HEK293 (cell line): ENCODE results near the gene CFI.

Experiments used
- CTCF ChIA-PET: fragments of 350-600 bp; formaldehyde crosslinking; extraction: SDS; loops from one replicate; lab custom pipeline; 2021; ENCODE audit warnings: antibody characterized with exemption; lab: Yijun Ruan, JAX
- POLR2A ChIA-PET: fragments of 300-600 bp; formaldehyde crosslinking; extraction: SDS; loops from one replicate; lab custom pipeline; 2020; ENCODE audit warnings: antibody characterized with exemption, inconsistent platforms; lab: Yijun Ruan, JAX
- H3K27ac ChIP-seq: fragments of 200-500 bp; sonication (Bioruptor generic); 2 replicates; pipeline ENCODE4 v1.5.1; 2014; ENCODE audit warnings: low read depth, low read length, control low read depth, inconsistent platforms; ENCODE audit errors: extremely low read depth
- H3K36me3 ChIP-seq, 2 experiments: fragments of 200-500 bp in 1 of 2; sonication (Bioruptor generic) in 1 of 2; 1 replicate in 1 of 2; 2 replicates in 1 of 2; pipeline ENCODE4 v1.5.1; 2014 to 2017; ENCODE audit warnings: inconsistent platforms in 2 of 2, low read length in 2 of 2; ENCODE audit not compliant: control insufficient read depth in 2 of 2, insufficient read depth in 1 of 2
- H3K4me1 ChIP-seq: fragments of 200-500 bp; sonication (Bioruptor generic); 2 replicates; pipeline ENCODE4 v1.5.1; 2014; ENCODE audit warnings: mild to moderate bottlenecking, low read length, inconsistent platforms; ENCODE audit not compliant: control insufficient read depth, insufficient read depth
- H3K4me3 ChIP-seq: 2 replicates; pipeline ENCODE4 v1.5.1; 2011; ENCODE audit warnings: low read depth, mild to moderate bottlenecking, control low read depth, low read length, moderate library complexity
- H3K9me3 ChIP-seq: fragments of 200-500 bp; sonication (Bioruptor generic); 2 replicates; pipeline ENCODE4 v1.5.1; 2014; ENCODE audit warnings: low read depth, low read length, inconsistent platforms; ENCODE audit not compliant: control insufficient read depth, insufficient read depth
- MYNN ChIP-seq: fragments of 450-650 bp; formaldehyde crosslinking; IDR thresholded peaks from 2 replicates; pipeline ENCODE4 v1.5.1; 2016; ENCODE audit warnings: missing biosample characterization, missing genetic modification characterization, borderline replicate concordance
- SALL2 ChIP-seq: fragments of 450-650 bp; formaldehyde crosslinking; IDR thresholded peaks from 2 replicates; pipeline ENCODE4 v1.5.0; 2017; ENCODE audit warnings: missing biosample characterization, mild to moderate bottlenecking, missing genetic modification characterization, borderline replicate concordance
- SETDB1 ChIP-seq: IDR thresholded peaks from one replicate; pipeline ENCODE4 v1.6.1; 2017; ENCODE audit warnings: mild to moderate bottlenecking, low read length, moderate library complexity, mixed read lengths; ENCODE audit not compliant: insufficient read length
- ZNF112 ChIP-seq: fragments of 450-650 bp; formaldehyde crosslinking; IDR thresholded peaks from 2 replicates; pipeline ENCODE4 v1.5.0; 2017; ENCODE audit warnings: missing biosample characterization, missing genetic modification characterization
- ZNF157 ChIP-seq: fragments of 450-650 bp; formaldehyde crosslinking; IDR thresholded peaks from 2 replicates; pipeline ENCODE4 v1.5.1; 2016; ENCODE audit warnings: missing biosample characterization, missing genetic modification characterization
- ZNF24 ChIP-seq: fragments of 450-650 bp; formaldehyde crosslinking; IDR thresholded peaks from 2 replicates; pipeline ENCODE4 v1.5.1; 2016; ENCODE audit warnings: missing biosample characterization, missing genetic modification characterization
- ZNF324 ChIP-seq: fragments of 450-650 bp; formaldehyde crosslinking; IDR thresholded peaks from 2 replicates; pipeline ENCODE4 v1.5.1; 2016; ENCODE audit warnings: missing biosample characterization, missing genetic modification characterization
- ZNF404 ChIP-seq: fragments of 450-650 bp; formaldehyde crosslinking; IDR thresholded peaks from 2 replicates; pipeline ENCODE4 v1.5.1; 2017; ENCODE audit warnings: missing biosample characterization, missing genetic modification characterization
- ZNF423 ChIP-seq: fragments of 450-650 bp; formaldehyde crosslinking; IDR thresholded peaks from 2 replicates; pipeline ENCODE4 v1.5.1; 2016; ENCODE audit warnings: missing biosample characterization, missing genetic modification characterization
- ZNF433 ChIP-seq: fragments of 450-650 bp; formaldehyde crosslinking; IDR thresholded peaks from 2 replicates; pipeline ENCODE4 v1.5.1; 2016; ENCODE audit warnings: missing biosample characterization, missing genetic modification characterization, low read depth
- ZNF558 ChIP-seq: fragments of 450-650 bp; formaldehyde crosslinking; IDR thresholded peaks from 2 replicates; pipeline ENCODE4 v1.5.1; 2016; ENCODE audit warnings: missing biosample characterization, missing genetic modification characterization
- ZNF561 ChIP-seq: fragments of 450-650 bp; IDR thresholded peaks from 2 replicates; pipeline ENCODE4 v1.5.1; 2018; ENCODE audit warnings: missing biosample characterization, missing genetic modification characterization, borderline replicate concordance
- ZNF664 ChIP-seq: fragments of 450-650 bp; formaldehyde crosslinking; IDR thresholded peaks from 2 replicates; pipeline ENCODE4 v1.5.1; 2016; ENCODE audit warnings: missing biosample characterization, missing genetic modification characterization
- ZNF677 ChIP-seq: fragments of 450-650 bp; IDR thresholded peaks from 2 replicates; pipeline ENCODE4 v1.5.0; 2018; ENCODE audit warnings: missing biosample characterization, mild to moderate bottlenecking, missing genetic modification characterization, moderate library complexity
- ZNF701 ChIP-seq: fragments of 450-650 bp; formaldehyde crosslinking; IDR thresholded peaks from 2 replicates; pipeline ENCODE4 v1.5.1; 2016; ENCODE audit warnings: missing biosample characterization, missing genetic modification characterization
- ZNF747 ChIP-seq: fragments of 450-650 bp; formaldehyde crosslinking; IDR thresholded peaks from 2 replicates; pipeline ENCODE4 v1.5.1; 2016; ENCODE audit warnings: missing biosample characterization, missing genetic modification characterization
- ZNF777 ChIP-seq: fragments of 450-650 bp; formaldehyde crosslinking; IDR thresholded peaks from 2 replicates; pipeline ENCODE4 v1.5.1; 2017; ENCODE audit warnings: missing biosample characterization, missing genetic modification characterization, borderline replicate concordance
- ZNF785 ChIP-seq: fragments of 450-650 bp; formaldehyde crosslinking; IDR thresholded peaks from 2 replicates; pipeline ENCODE4 v1.5.1; 2016; ENCODE audit warnings: missing biosample characterization, missing genetic modification characterization
- TF ChIP-seq, protein P1 (sequence below): fragments of 450-650 bp; formaldehyde crosslinking; IDR thresholded peaks from 2 replicates; pipeline ENCODE4 v1.5.1; 2017; ENCODE audit warnings: missing biosample characterization, missing genetic modification characterization
- TF ChIP-seq, protein P2 (sequence below): fragments of 450-650 bp; formaldehyde crosslinking; IDR thresholded peaks from 2 replicates; pipeline ENCODE4 v1.5.1; 2017; ENCODE audit warnings: missing biosample characterization, mild to moderate bottlenecking, missing genetic modification characterization, moderate library complexity
- TF ChIP-seq, protein P3 (sequence below): fragments of 450-650 bp; formaldehyde crosslinking; IDR thresholded peaks from 2 replicates; pipeline ENCODE4 v1.5.1; 2016; ENCODE audit warnings: missing biosample characterization, missing genetic modification characterization
- TF ChIP-seq, protein P4 (sequence below): fragments of 450-650 bp; formaldehyde crosslinking; IDR thresholded peaks from 2 replicates; pipeline ENCODE4 v1.5.1; 2016; ENCODE audit warnings: missing biosample characterization, missing genetic modification characterization
- TF ChIP-seq, protein P5 (sequence below): fragments of 450-650 bp; formaldehyde crosslinking; IDR thresholded peaks from 2 replicates; pipeline ENCODE4 v1.5.1; 2016; ENCODE audit warnings: missing biosample characterization, missing genetic modification characterization, borderline replicate concordance

The CFI gene

GRCh38 chr4:109751852-109752251 is 49.9 kb downstream of the CFI start (continued):
- TF ChIP-seq, protein P1, sequence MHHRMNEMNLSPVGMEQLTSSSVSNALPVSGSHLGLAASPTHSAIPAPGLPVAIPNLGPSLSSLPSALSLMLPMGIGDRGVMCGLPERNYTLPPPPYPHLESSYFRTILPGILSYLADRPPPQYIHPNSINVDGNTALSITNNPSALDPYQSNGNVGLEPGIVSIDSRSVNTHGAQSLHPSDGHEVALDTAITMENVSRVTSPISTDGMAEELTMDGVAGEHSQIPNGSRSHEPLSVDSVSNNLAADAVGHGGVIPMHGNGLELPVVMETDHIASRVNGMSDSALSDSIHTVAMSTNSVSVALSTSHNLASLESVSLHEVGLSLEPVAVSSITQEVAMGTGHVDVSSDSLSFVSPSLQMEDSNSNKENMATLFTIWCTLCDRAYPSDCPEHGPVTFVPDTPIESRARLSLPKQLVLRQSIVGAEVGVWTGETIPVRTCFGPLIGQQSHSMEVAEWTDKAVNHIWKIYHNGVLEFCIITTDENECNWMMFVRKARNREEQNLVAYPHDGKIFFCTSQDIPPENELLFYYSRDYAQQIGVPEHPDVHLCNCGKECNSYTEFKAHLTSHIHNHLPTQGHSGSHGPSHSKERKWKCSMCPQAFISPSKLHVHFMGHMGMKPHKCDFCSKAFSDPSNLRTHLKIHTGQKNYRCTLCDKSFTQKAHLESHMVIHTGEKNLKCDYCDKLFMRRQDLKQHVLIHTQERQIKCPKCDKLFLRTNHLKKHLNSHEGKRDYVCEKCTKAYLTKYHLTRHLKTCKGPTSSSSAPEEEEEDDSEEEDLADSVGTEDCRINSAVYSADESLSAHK (tag by site-specific recombination): no peak
- TF ChIP-seq ZNF777 (tag by site-specific recombination) (no peak), ZNF785 (tag by site-specific recombination) (no peak), ZNF664 (tag by site-specific recombination) (no peak), SALL2 (tag by site-specific recombination) (no peak), ZNF112 (tag by site-specific recombination) (no peak), ZNF701 (no peak)
- TF ChIP-seq, protein P2, sequence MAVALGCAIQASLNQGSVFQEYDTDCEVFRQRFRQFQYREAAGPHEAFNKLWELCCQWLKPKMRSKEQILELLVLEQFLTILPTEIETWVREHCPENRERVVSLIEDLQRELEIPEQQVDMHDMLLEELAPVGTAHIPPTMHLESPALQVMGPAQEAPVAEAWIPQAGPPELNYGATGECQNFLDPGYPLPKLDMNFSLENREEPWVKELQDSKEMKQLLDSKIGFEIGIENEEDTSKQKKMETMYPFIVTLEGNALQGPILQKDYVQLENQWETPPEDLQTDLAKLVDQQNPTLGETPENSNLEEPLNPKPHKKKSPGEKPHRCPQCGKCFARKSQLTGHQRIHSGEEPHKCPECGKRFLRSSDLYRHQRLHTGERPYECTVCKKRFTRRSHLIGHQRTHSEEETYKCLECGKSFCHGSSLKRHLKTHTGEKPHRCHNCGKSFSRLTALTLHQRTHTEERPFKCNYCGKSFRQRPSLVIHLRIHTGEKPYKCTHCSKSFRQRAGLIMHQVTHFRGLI (tag by site-specific recombination): no peak
- TF ChIP-seq, protein P3, sequence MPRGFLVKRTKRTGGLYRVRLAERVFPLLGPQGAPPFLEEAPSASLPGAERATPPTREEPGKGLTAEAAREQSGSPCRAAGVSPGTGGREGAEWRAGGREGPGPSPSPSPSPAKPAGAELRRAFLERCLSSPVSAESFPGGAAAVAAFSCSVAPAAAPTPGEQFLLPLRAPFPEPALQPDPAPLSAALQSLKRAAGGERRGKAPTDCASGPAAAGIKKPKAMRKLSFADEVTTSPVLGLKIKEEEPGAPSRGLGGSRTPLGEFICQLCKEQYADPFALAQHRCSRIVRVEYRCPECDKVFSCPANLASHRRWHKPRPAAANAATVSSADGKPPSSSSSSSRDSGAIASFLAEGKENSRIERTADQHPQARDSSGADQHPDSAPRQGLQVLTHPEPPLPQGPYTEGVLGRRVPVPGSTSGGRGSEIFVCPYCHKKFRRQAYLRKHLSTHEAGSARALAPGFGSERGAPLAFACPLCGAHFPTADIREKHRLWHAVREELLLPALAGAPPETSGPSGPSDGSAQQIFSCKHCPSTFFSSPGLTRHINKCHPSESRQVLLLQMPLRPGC: no peak

GRCh38 chr4:109750652-109751244 is 51.1 kb downstream of the CFI start:
- CTCF ChIA-PET: interaction anchor here (0.8 kb wide), 1 partner anchor 52 kb away, joined by 3 read pairs; no protein-coding TSS in a partner anchor
- Histone ChIP-seq H3K4me3 (no peak overlapping the region), H3K36me3 (no peaks in the 10 kb centered on the region), H3K27ac (no peak overlapping the region), H3K9me3 (no peaks in the 10 kb centered on the region), H3K4me1 (no peaks in the 10 kb centered on the region)
- POLR2A ChIA-PET: no interaction called here
- TF ChIP-seq ZNF677 (tag by site-specific recombination) (no peak), SETDB1 (no peak), ZNF157 (tag by site-specific recombination) (no peak), ZNF24 (tag by site-specific recombination) (no peak), ZNF558 (tag by site-specific recombination) (no peak), ZNF433 (tag by site-specific recombination) (no peak), MYNN (tag by site-specific recombination) (no peak), ZNF423 (no peak), ZNF747 (tag by site-specific recombination) (no peak), ZNF561 (no peak), ZNF324 (tag by site-specific recombination) (no peak), ZNF404 (tag by site-specific recombination) (no peak)
- TF ChIP-seq, protein P4, sequence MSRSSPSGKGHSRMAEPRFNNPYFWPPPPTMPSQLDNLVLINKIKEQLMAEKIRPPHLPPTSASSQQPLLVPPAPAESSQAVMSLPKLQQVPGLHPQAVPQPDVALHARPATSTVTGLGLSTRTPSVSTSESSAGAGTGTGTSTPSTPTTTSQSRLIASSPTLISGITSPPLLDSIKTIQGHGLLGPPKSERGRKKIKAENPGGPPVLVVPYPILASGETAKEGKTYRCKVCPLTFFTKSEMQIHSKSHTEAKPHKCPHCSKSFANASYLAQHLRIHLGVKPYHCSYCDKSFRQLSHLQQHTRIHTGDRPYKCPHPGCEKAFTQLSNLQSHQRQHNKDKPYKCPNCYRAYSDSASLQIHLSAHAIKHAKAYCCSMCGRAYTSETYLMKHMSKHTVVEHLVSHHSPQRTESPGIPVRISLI: no peak
- TF ChIP-seq, protein P5, sequence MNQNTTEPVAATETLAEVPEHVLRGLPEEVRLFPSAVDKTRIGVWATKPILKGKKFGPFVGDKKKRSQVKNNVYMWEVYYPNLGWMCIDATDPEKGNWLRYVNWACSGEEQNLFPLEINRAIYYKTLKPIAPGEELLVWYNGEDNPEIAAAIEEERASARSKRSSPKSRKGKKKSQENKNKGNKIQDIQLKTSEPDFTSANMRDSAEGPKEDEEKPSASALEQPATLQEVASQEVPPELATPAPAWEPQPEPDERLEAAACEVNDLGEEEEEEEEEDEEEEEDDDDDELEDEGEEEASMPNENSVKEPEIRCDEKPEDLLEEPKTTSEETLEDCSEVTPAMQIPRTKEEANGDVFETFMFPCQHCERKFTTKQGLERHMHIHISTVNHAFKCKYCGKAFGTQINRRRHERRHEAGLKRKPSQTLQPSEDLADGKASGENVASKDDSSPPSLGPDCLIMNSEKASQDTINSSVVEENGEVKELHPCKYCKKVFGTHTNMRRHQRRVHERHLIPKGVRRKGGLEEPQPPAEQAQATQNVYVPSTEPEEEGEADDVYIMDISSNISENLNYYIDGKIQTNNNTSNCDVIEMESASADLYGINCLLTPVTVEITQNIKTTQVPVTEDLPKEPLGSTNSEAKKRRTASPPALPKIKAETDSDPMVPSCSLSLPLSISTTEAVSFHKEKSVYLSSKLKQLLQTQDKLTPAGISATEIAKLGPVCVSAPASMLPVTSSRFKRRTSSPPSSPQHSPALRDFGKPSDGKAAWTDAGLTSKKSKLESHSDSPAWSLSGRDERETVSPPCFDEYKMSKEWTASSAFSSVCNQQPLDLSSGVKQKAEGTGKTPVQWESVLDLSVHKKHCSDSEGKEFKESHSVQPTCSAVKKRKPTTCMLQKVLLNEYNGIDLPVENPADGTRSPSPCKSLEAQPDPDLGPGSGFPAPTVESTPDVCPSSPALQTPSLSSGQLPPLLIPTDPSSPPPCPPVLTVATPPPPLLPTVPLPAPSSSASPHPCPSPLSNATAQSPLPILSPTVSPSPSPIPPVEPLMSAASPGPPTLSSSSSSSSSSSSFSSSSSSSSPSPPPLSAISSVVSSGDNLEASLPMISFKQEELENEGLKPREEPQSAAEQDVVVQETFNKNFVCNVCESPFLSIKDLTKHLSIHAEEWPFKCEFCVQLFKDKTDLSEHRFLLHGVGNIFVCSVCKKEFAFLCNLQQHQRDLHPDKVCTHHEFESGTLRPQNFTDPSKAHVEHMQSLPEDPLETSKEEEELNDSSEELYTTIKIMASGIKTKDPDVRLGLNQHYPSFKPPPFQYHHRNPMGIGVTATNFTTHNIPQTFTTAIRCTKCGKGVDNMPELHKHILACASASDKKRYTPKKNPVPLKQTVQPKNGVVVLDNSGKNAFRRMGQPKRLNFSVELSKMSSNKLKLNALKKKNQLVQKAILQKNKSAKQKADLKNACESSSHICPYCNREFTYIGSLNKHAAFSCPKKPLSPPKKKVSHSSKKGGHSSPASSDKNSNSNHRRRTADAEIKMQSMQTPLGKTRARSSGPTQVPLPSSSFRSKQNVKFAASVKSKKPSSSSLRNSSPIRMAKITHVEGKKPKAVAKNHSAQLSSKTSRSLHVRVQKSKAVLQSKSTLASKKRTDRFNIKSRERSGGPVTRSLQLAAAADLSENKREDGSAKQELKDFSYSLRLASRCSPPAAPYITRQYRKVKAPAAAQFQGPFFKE (tag by site-specific recombination): no peak
